Astrocyte of the spinal cord (primary cell): ENCODE results near the gene WFIKKN1.

Source experiments
- DNase-seq: peaks from one replicate; pipeline ENCODE4 v3.0.0; 2011; ENCODE audit warnings: low read depth, low spot score
- H3K4me3 ChIP-seq: 2 replicates; pipeline ENCODE4 v1.5.1; 2011; ENCODE audit warnings: low read depth, mild to moderate bottlenecking, low read length, moderate library complexity
- in situ Hi-C: cut with HindIII; loops from 2 replicates; pipeline ENCODE4 v1.10.0; 2017; ENCODE audit warnings: low sequenced_read_pairs
- TF ChIP-seq, protein P1 (sequence below): IDR thresholded peaks from 2 replicates; pipeline ENCODE4 v1.5.1; 2012; ENCODE audit warnings: low read depth, mild to moderate bottlenecking, low read length, inconsistent platforms

The WFIKKN1 gene

DNA sequence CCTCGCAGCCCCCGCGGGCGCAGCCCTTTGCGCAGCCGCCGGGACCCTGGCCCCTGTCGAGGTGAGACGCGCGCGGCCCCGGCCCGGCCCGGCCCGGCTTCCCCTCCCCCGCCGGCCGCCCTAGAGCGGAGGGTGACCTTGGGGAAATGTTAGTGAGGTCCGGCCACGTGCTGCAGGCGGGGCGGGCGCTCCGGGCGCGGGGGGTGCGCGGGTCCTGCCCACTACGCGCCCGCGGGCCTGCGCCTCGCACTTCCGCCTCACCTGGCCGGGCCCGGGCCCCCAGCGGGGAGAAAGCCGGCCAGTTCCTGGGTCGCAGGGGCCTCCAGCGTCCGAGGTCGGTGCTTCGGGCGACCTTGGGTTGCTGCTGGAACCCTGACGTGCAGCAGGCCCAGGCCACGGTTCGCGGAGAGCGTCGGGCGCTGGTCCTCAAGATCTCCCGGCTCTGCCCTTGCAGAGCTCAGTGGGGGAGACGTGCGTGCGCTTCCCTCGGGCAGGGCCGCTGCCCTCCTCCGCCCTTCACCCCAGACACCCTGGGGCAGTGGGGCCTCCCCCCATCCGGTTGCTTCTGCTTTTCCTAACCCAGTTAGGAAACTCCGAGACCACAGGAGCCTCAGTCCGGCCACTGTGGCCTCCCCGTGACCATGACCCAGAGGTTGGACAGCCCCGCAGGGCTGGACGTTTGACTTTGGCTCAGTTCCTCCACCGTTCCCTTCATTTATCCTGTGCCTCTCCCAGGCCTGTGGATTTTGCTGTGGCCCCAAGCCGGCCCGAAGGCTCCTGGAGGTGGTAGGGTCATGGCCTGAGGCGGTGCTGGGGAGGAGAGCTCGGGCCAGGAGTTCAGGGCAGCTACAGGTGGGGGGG lies 11.6 kb downstream of the WFIKKN1 start:
- TF ChIP-seq, protein P1, sequence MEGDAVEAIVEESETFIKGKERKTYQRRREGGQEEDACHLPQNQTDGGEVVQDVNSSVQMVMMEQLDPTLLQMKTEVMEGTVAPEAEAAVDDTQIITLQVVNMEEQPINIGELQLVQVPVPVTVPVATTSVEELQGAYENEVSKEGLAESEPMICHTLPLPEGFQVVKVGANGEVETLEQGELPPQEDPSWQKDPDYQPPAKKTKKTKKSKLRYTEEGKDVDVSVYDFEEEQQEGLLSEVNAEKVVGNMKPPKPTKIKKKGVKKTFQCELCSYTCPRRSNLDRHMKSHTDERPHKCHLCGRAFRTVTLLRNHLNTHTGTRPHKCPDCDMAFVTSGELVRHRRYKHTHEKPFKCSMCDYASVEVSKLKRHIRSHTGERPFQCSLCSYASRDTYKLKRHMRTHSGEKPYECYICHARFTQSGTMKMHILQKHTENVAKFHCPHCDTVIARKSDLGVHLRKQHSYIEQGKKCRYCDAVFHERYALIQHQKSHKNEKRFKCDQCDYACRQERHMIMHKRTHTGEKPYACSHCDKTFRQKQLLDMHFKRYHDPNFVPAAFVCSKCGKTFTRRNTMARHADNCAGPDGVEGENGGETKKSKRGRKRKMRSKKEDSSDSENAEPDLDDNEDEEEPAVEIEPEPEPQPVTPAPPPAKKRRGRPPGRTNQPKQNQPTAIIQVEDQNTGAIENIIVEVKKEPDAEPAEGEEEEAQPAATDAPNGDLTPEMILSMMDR: no peak
- in situ Hi-C loops: no loop called here
- peak overlapping the region; percentile 50 for H3K4me3 ChIP-seq
- DNase-seq: no peak

DNA sequence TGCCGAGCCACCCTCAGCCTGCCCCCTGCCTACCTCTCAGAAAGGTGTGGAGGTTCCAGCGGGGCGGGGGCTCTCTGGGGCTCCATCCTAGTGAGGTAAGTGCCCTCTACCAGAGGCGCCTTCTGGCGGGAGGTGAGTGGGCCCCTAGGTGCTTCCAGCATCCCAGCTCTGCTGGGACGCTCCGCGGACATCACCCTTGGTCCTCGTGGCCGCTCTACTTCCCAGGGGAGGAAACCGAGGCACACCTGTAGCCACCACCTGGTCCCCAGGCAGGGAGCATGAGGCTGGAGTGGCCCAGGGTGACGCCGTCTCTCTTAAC lies 12.2 kb downstream of the WFIKKN1 start:
- TF ChIP-seq, protein P1: no peak
- DNase-seq: no peak
- in situ Hi-C loops: no loop called here
- no peak overlapping the region for H3K4me3 ChIP-seq

DNA sequence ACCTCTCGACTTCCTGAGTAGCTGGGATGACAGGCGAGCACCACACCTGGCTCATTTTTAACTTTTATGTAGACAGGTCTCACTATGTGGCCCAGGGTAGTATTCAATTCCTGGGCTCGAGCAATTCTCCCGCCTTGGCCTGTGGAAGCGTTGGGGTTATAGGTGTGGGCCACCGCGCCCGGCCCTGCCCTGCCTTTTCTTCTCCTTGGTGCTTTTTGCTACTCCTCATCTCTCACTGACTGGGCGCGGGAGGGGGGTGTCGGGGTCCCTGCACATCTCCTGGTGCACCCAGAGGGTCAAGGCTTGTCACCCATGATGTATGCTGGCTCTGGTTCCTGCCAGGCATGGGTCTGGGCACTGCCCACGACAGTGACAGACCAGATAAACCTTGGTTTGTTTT lies 13.8 kb downstream of the WFIKKN1 start:
- in situ Hi-C loops: no loop called here

DNA sequence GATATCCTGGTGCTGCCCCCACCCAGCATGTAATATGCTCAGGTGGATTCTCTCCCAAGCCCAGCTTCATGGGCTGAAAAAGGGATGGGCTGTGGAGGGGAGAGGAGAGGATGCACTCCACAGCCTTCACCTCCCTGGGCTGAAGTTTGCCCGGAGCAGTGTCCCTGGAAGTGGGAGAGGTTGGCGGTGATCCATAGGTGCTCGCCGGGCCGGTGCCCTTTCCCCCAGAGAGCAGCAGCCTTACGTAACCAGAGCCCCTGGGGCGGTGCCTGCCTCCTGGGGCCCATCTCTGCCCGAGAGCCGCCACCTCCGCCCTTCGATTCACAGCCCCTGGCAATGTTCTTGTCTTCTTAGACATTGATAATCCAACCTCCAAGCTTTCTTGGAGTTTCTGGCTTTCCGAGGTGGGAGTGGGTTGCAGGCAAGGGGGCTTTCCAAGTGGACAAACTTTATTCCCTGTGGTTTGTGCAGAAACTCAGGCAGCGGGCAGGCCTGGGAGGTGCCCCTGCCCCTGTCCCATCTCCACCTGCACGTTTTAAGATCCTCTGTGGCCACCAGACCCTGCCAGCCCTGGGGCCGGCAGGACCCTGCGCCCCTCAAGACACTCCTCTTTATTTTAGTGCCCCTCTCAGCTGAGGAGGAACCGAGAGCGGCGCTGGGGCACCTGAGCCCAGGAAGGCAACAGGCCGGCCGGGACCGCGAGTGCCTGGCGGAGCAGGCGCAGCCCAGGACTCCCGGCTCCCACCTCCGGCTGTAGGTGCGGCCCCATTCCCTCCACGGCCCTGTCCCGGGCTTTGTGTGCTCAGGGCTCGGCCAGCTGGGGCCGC lies 15.3 kb downstream of the WFIKKN1 start:
- TF ChIP-seq, protein P1: no peak
- no peak overlapping the region for H3K4me3 ChIP-seq
- in situ Hi-C loops: no loop called here
- no peak for DNase-seq

More for the DNA sequence above, 13.8 kb downstream of the WFIKKN1 start:
- DNase-seq: no peak
- no peak overlapping the region for H3K4me3 ChIP-seq
- TF ChIP-seq, protein P1: no peak

DNA sequence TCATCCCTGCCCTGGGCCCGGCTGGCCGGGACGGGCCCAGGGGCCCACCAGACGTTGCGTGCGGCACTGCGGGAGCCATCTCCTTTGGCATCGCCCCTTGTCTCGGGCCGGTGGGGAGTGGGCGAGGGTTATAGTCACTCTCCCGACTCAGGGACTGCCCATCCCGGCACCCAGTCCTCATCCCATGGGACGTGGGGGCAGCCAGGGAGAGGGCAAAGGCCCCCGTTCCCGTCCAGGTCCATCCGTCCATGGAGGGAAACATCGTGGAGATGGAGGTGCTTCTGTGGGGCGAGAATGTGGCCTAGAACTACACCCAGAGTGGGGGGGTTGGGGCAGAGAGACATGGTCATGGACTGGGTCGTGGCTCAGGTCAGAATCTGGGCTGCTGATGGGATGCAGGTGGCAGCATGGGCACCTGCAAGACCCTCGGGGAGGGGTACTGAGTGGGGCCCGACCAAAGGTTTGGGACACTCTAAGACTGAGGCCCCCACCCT lies 15.9 kb downstream of the WFIKKN1 start:
- H3K4me3 ChIP-seq: no peak overlapping the region
- in situ Hi-C loops: no loop called here
- TF ChIP-seq, protein P1: no peak
- DNase-seq: no peak

DNA sequence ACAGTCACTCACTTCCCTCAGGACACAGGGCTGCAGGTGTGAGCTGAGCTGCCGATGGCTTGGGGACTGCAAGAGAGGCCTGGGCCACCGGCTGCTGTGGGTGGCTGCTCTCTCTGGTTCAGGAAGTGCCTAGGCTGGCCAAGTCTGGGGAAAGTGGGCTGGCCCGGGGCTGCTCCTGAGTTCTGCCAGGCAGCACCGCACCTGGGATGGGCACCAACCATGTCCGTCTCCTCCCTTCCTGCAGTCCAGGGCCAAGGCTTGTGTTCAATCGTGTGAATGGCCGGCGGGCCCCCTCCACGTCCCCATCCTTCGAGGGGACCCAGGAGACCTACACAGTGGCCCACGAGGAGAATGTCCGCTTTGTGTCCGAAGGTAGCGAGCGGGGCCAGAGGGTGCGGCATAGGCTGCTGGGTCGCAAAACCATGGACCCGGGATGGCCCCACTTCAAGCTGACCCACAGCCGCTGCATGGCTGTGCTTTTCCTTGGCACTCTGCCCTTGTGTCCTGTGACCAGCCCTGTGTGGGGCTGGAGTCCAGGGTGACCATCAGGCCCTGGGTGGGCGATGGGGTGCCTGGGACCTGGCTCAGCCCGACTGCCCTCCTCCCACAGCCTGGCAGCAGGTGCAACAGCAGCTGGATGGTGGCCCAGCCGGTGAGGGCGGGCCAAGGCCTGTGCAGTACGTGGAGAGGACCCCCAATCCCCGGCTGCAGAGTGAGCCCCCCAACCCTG lies 16.6 kb downstream of the WFIKKN1 start:
- in situ Hi-C loops: no loop called here
- no peak for DNase-seq
- no peak overlapping the region for H3K4me3 ChIP-seq
- TF ChIP-seq, protein P1: no peak
